CD4-positive, alpha-beta T cell (primary cell): ENCODE measurements around the gene RNF7. TPM values are rescaled to one million over a fixed set of nuclear protein-coding genes. Genes with fewer than 3 reads are reported as not detected.

Experiments used
- ATAC-seq: fragments of 200-7000 bp; cut with Tn5 transposase; one replicate; pipeline ENCODE4 v1.10.0; 2022; ENCODE audit warnings: mild to moderate bottlenecking; ENCODE audit not compliant: poor library complexity
- CTCF ChIA-PET: fragments of 350-600 bp; sonication (Branson Sonifier 250); formaldehyde crosslinking; loops from one replicate; lab custom pipeline; 2021; ENCODE audit warnings: antibody characterized with exemption, inconsistent platforms; lab: Charles Lee
- POLR2A ChIA-PET: fragments of 350-600 bp; sonication (Branson Sonifier 250); formaldehyde crosslinking; loops from one replicate; lab custom pipeline; 2021; ENCODE audit warnings: antibody characterized with exemption, inconsistent platforms; lab: Charles Lee
- DNase-seq, 14 experiments: peaks; one replicate each; pipeline ENCODE4 v3.0.0-alpha.2; 2013 to 2020; ENCODE audit warnings: mixed read lengths in 2 of 14
- H3K27ac ChIP-seq, 2 donors: one replicate each; pipeline versions ENCODE4 v1.5.1 to v1.7.0; 2013; ENCODE audit warnings: low read length in 2 of 2, low read depth in 1 of 2, mild to moderate bottlenecking in 1 of 2
- H3K27me3 ChIP-seq, 2 experiments: 1 replicate in 1 of 2; 2 replicates in 1 of 2; pipeline versions ENCODE4 v1.6.1 to v1.7.0; 2013; ENCODE audit warnings: low read length in 2 of 2, control low read depth in 1 of 2, mild to moderate bottlenecking in 1 of 2, moderate library complexity in 1 of 2; ENCODE audit not compliant: insufficient read depth in 2 of 2, control insufficient read depth in 1 of 2
- H3K36me3 ChIP-seq: one replicate; pipeline ENCODE4 v1.6.1; 2013; ENCODE audit warnings: low read length, control low read depth; ENCODE audit not compliant: insufficient read depth
- H3K4me1 ChIP-seq: one replicate; pipeline ENCODE4 v1.6.1; 2013; ENCODE audit warnings: low read length, control low read depth; ENCODE audit not compliant: insufficient read depth
- H3K4me3 ChIP-seq: one replicate; pipeline ENCODE4 v1.5.1; 2013; ENCODE audit warnings: mild to moderate bottlenecking, low read length, moderate library complexity
- H3K9me3 ChIP-seq, 2 experiments: 1 replicate in 1 of 2; 2 replicates in 1 of 2; pipeline versions ENCODE4 v1.6.1 to v1.7.0; 2013; ENCODE audit warnings: low read length in 2 of 2, mild to moderate bottlenecking in 2 of 2, control low read depth in 1 of 2, moderate library complexity in 1 of 2; ENCODE audit not compliant: control insufficient read depth in 1 of 2, insufficient read depth in 1 of 2
- H3K27ac Mint-ChIP-seq: one replicate; pipeline ENCODE4 v1.8.0; 2020; ENCODE audit warnings: mixed read lengths
- H3K27me3 Mint-ChIP-seq: one replicate; pipeline ENCODE4 v1.8.0; 2021; ENCODE audit warnings: mixed read lengths
- H3K36me3 Mint-ChIP-seq: one replicate; pipeline ENCODE4 v1.8.0; 2021; ENCODE audit warnings: low read depth, mixed read lengths
- H3K4me1 Mint-ChIP-seq: one replicate; pipeline ENCODE4 v1.8.0; 2021; ENCODE audit warnings: low read depth, mixed read lengths
- H3K4me3 Mint-ChIP-seq: one replicate; pipeline ENCODE4 v1.8.0; 2020; ENCODE audit warnings: mild to moderate bottlenecking, mixed read lengths
- H3K9me3 Mint-ChIP-seq: one replicate; pipeline ENCODE4 v1.8.0; 2020; ENCODE audit warnings: mixed read lengths
- intact Hi-C, 2 experiments: fragments of 100-400 bp; cut with DNase I in 1 of 2; cut with micrococcal nuclease in 1 of 2; formaldehyde crosslinking; loops; one replicate each; pipeline versions ENCODE4 v1.15.1 to v1.9.0; 2023 to 2025; cut with DNase I, micrococcal nuclease
- total RNA-seq, 174 experiments: library from RNA in 2 of 174; stranded (reverse) in 2 of 174; gene quantifications; one replicate each; pipeline ENCODE4 v1.2.3 and lab custom pipeline; 2021 to 2026
- TF ChIP-seq, protein P1 (sequence below): fragments of 200-600 bp; IDR thresholded peaks from one replicate; pipeline ENCODE4 v1.8.0; 2022; ENCODE audit warnings: antibody characterized with exemption, mild to moderate bottlenecking

The RNF7 gene
- total RNA-seq, 2 experiments from 2014 or later: 60.7 to 65.7 TPM

- CTCF ChIA-PET: no interaction called here
- Mint-ChIP-seq H3K4me1 (no peaks in the 10 kb centered on the region), H3K36me3 (no peaks in the 10 kb centered on the region), H3K27ac (no peak overlapping the region), H3K27me3 (no peaks in the 10 kb centered on the region), H3K4me3 (no peak overlapping the region), H3K9me3 (no peaks in the 10 kb centered on the region)
- no peak for ATAC-seq
- intact Hi-C loops: no loop called here
- POLR2A ChIA-PET: interaction anchor here (2.3 kb wide), 1 partner anchor 13 kb away, joined by 9 read pairs; no protein-coding TSS in a partner anchor
- Histone ChIP-seq H3K27me3 (no peaks in the 10 kb centered on the region), H3K4me1 (no peaks in the 10 kb centered on the region), H3K4me3 (no peak overlapping the region), H3K36me3 (no peaks in the 10 kb centered on the region), H3K27ac (no peak overlapping the region), H3K9me3 (no peaks in the 10 kb centered on the region)
- TF ChIP-seq, protein P1, sequence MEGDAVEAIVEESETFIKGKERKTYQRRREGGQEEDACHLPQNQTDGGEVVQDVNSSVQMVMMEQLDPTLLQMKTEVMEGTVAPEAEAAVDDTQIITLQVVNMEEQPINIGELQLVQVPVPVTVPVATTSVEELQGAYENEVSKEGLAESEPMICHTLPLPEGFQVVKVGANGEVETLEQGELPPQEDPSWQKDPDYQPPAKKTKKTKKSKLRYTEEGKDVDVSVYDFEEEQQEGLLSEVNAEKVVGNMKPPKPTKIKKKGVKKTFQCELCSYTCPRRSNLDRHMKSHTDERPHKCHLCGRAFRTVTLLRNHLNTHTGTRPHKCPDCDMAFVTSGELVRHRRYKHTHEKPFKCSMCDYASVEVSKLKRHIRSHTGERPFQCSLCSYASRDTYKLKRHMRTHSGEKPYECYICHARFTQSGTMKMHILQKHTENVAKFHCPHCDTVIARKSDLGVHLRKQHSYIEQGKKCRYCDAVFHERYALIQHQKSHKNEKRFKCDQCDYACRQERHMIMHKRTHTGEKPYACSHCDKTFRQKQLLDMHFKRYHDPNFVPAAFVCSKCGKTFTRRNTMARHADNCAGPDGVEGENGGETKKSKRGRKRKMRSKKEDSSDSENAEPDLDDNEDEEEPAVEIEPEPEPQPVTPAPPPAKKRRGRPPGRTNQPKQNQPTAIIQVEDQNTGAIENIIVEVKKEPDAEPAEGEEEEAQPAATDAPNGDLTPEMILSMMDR: no peak
- no peak for DNase-seq
Observed at GRCh38 chr3:141783632-141784031, 45.5 kb downstream of the RNF7 start.

DNA sequence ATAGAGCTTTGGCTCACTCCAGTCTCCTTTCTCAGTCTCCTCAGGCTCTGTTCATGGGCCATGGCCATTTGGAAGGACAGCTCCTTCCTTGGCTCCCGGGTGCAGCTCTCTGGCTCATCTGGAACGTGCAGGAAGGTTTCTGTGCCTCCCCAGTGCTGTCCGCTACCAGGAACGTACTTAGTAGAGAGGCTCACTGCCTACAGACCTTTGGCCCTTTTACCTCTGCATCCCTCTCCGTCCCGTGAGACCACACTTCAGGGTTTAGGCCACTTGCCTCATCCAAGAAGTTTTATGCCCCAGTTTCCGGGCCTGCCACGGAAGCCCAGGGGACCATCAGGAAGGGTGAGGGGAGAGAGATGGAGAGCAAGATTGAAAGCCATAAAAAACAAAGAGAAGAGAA, 46.0 kb downstream of the RNF7 start:
- intact Hi-C loops: no loop called here
- no peaks in the 10 kb centered on the region for H3K36me3 Mint-ChIP-seq
- CTCF ChIA-PET: no interaction called here

DNA sequence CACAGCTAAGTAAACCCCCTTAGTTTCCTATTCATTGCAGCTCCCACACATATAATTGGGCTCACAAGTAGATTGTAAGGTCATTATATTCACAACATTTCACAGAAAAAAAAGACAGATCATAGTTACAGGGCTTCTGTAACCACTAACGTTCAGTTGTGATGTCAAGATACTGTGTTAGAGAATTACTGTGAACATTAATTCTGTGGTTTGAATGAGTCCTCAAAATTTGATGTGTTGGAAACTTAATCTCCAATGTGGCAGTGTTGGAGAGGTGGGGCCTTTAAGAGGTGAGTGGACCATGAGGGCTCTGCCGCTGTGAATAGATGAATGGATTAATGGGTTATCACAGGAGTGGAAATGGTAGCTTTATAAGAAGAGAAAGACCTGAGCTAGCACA, 46.4 kb downstream of the RNF7 start:
- no peaks in the 10 kb centered on the region for H3K27me3 ChIP-seq
- H3K4me1 Mint-ChIP-seq: no peaks in the 10 kb centered on the region
- H3K4me3 Mint-ChIP-seq: no peak overlapping the region
- TF ChIP-seq, protein P1: no peak
- H3K4me1 ChIP-seq: no peaks in the 10 kb centered on the region
- no peaks in the 10 kb centered on the region for H3K9me3 Mint-ChIP-seq
- DNase-seq: no peak
- intact Hi-C loops: no loop called here
- no peaks in the 10 kb centered on the region for H3K36me3 ChIP-seq
- no peak overlapping the region for H3K27ac Mint-ChIP-seq
- ATAC-seq: no peak
- H3K9me3 ChIP-seq: no peaks in the 10 kb centered on the region
- ChIA-PET CTCF (no interaction called here), POLR2A (interaction anchor here (2.3 kb wide), 1 partner anchor 12 kb away, joined by 9 read pairs; no protein-coding TSS in a partner anchor)
- no peaks in the 10 kb centered on the region for H3K27me3 Mint-ChIP-seq
- no peak overlapping the region for H3K4me3 ChIP-seq
- H3K36me3 Mint-ChIP-seq: no peaks in the 10 kb centered on the region
- H3K27ac ChIP-seq: no peak overlapping the region

More for the DNA sequence above, 46.0 kb downstream of the RNF7 start:
- Histone ChIP-seq H3K27me3 (no peaks in the 10 kb centered on the region), H3K36me3 (no peaks in the 10 kb centered on the region), H3K27ac (no peak overlapping the region), H3K9me3 (no peaks in the 10 kb centered on the region), H3K4me1 (no peaks in the 10 kb centered on the region), H3K4me3 (no peak overlapping the region)
- POLR2A ChIA-PET: interaction anchor here (2.3 kb wide), 1 partner anchor 13 kb away, joined by 9 read pairs; no protein-coding TSS in a partner anchor
- ATAC-seq (no peak), DNase-seq (no peak)
- H3K27ac Mint-ChIP-seq: no peak overlapping the region
- no peaks in the 10 kb centered on the region for H3K9me3 Mint-ChIP-seq
- H3K4me1 Mint-ChIP-seq: no peaks in the 10 kb centered on the region
- H3K27me3 Mint-ChIP-seq: no peaks in the 10 kb centered on the region
- H3K4me3 Mint-ChIP-seq: no peak overlapping the region
- TF ChIP-seq, protein P1: no peak
